Testis (tissue), 3 donors: ENCODE measurements around the gene SLC4A8. TPM values are rescaled to one million over a fixed set of nuclear protein-coding genes. Genes with fewer than 3 reads are reported as not detected.

Experiments
- DNase-seq: peaks from one replicate; pipeline ENCODE4 v3.0.0-alpha.2; 2019
- H3K27ac ChIP-seq, 2 donors: fragments of 200-600 bp; sonication (generic); one replicate each; pipeline ENCODE4 v1.5.1; 2019
- H3K27me3 ChIP-seq: fragments of 200-600 bp; sonication (generic); one replicate; pipeline ENCODE4 v1.5.1; 2019
- H3K36me3 ChIP-seq: fragments of 200-600 bp; sonication (generic); one replicate; pipeline ENCODE4 v1.5.1; 2017; ENCODE audit warnings: low read depth; ENCODE audit errors: missing control alignments
- H3K4me1 ChIP-seq: fragments of 200-600 bp; sonication (generic); one replicate; pipeline ENCODE4 v1.5.1; 2019
- H3K4me3 ChIP-seq, 2 donors: fragments of 200-600 bp; sonication (generic); one replicate each; pipeline ENCODE4 v1.5.1; 2017 to 2019
- H3K9me3 ChIP-seq: fragments of 200-600 bp; sonication (generic); one replicate; pipeline ENCODE4 v1.5.1; 2017
- CTCF ChIP-seq, 3 experiments: fragments of 450-650 bp in 2 of 3; fragments of 200-600 bp in 1 of 3; sonication (generic) in 1 of 3; IDR thresholded peaks; one replicate each; pipeline ENCODE4 v1.5.1; 2016 to 2019; ENCODE audit warnings: antibody characterized with exemption in 3 of 3, mild to moderate bottlenecking in 2 of 3, moderate library complexity in 1 of 3
- POLR2A ChIP-seq: fragments of 450-650 bp; IDR thresholded peaks from one replicate; pipeline ENCODE4 v1.6.1; 2017; ENCODE audit warnings: antibody characterized with exemption, mild to moderate bottlenecking, moderate library complexity
- WGBS, 2 donors: methylation state at CpG; one replicate each; pipeline ENCODE4 v1.1.5; 2018; 5-methylcytosine and 5-hydroxymethylcytosine counted together
- intact Hi-C: fragments of 100-400 bp; cut with DNase I; formaldehyde crosslinking; loops from one replicate; pipeline ENCODE4 v1.15.1; 2023; ENCODE audit warnings: low total_unique reads
- polyA plus RNA-seq: library from polyadenylated mRNA; stranded (reverse); fragments of 350-450 nt; fragmentation: Illumina TruSeq; extraction: RNeasy Lipid Tissue Mini Kit (QIAGEN cat#74804); gene quantifications from one replicate; pipeline ENCODE4 v1.2.3, GENCODE V29; 2014; ENCODE audit warnings: low read depth, low replicate concordance; ENCODE audit not compliant: insufficient read depth
- total RNA-seq, 2 donors: library from RNA; depleted of rRNA; stranded (reverse); fragments of >200 nt; gene quantifications; one replicate each; pipeline ENCODE4 v1.2.3, GENCODE V29; 2016

Gene SLC4A8
- total and polyA plus RNA-seq, 3 donors from 2014 or later: 52.7 to 78.6 (median 63.7) TPM

GRCh38 chr12:51484119-51484518 is 59.5 kb downstream of the SLC4A8 start:
- H3K27ac ChIP-seq: no peak overlapping the region
- no peak for DNase-seq
- TF ChIP-seq POLR2A (no peak), CTCF (IDR thresholded peaks at IDR 0.05) (no peak)
- intact Hi-C loops: no loop called here
- H3K4me3 ChIP-seq: no peak overlapping the region
- H3K27me3 ChIP-seq: no peaks in the 10 kb centered on the region
- H3K9me3 ChIP-seq: no peaks in the 10 kb centered on the region
- no peaks in the 10 kb centered on the region for H3K4me1 ChIP-seq
- H3K36me3 ChIP-seq: no peaks in the 10 kb centered on the region
- 94 to 97% methylated on average over 3 of the region's 3 CpGs for WGBS, 2 donors

GRCh38 chr12:51488281-51488680 is 63.6 kb downstream of the SLC4A8 start:
- no peaks in the 10 kb centered on the region for H3K27me3 ChIP-seq
- DNase-seq: no peak
- H3K4me1 ChIP-seq: no peaks in the 10 kb centered on the region
- intact Hi-C loops: no loop called here
- H3K9me3 ChIP-seq: no peaks in the 10 kb centered on the region
- TF ChIP-seq CTCF (IDR thresholded peaks at IDR 0.05): no peak
- TF ChIP-seq POLR2A: no peak
- no peak overlapping the region for H3K4me3 ChIP-seq
- no peak overlapping the region for H3K27ac ChIP-seq
- no peaks in the 10 kb centered on the region for H3K36me3 ChIP-seq

- intact Hi-C loops: no loop called here
- H3K4me1 ChIP-seq: no peaks in the 10 kb centered on the region
- H3K27ac ChIP-seq: no peak overlapping the region
- no peaks in the 10 kb centered on the region for H3K27me3 ChIP-seq
- no peak for TF ChIP-seq CTCF (IDR thresholded peaks at IDR 0.05)
- H3K9me3 ChIP-seq: no peaks in the 10 kb centered on the region
- WGBS, 2 donors: 64 to 79% methylated on average over 2 of the region's 2 CpGs
- H3K4me3 ChIP-seq: no peak overlapping the region
- DNase-seq: no peak
- no peaks in the 10 kb centered on the region for H3K36me3 ChIP-seq
These were observed 68.7 kb downstream of the SLC4A8 start for GRCh38 chr12:51493281-51493680.

GRCh38 chr12:51496895-51497294 is 72.3 kb downstream of the SLC4A8 start:
- Histone ChIP-seq H3K36me3 (no peaks in the 10 kb centered on the region), H3K27me3 (no peaks in the 10 kb centered on the region), H3K27ac (no peak overlapping the region), H3K4me1 (no peaks in the 10 kb centered on the region), H3K4me3 (no peak overlapping the region), H3K9me3 (no peaks in the 10 kb centered on the region)
- DNase-seq: no peak
- WGBS, 2 donors: 78 to 90% methylated on average over 2 of the region's 2 CpGs
- TF ChIP-seq POLR2A (no peak), CTCF (IDR thresholded peaks at IDR 0.05) (no peak)
- intact Hi-C loops: no loop called here

- no peaks in the 10 kb centered on the region for H3K9me3 ChIP-seq
- intact Hi-C loops: no loop called here
These were observed 80.2 kb downstream of the SLC4A8 start for GRCh38 chr12:51504851-51505250.

More at GRCh38 chr12:51504851-51505250, 80.2 kb downstream of the SLC4A8 start:
- no peaks in the 10 kb centered on the region for H3K36me3 ChIP-seq
- no peak for TF ChIP-seq CTCF (IDR thresholded peaks at IDR 0.05)
- no peak for TF ChIP-seq POLR2A
- DNase-seq: no peak
- no peaks in the 10 kb centered on the region for H3K27me3 ChIP-seq
- no peak overlapping the region for H3K4me3 ChIP-seq
- H3K4me1 ChIP-seq: peaks cover 12% of the 10 kb centered on the region
- H3K27ac ChIP-seq: no peak overlapping the region
- 25 to 32% methylated on average over 3 of the region's 3 CpGs for WGBS, 2 donors
